ENCODE results near the gene ZNF521. TPM values are rescaled to one million over a fixed set of nuclear protein-coding genes. Genes with fewer than 3 reads are reported as not detected.

The ZNF521 gene
- total and polyA plus RNA-seq, 2 experiments from 2014 or later: 3.1 to 9.2 TPM

GRCh38 chr18:25093141-25093540, 258.8 kb downstream of the ZNF521 start (continued):
- TF ChIP-seq, protein P1, sequence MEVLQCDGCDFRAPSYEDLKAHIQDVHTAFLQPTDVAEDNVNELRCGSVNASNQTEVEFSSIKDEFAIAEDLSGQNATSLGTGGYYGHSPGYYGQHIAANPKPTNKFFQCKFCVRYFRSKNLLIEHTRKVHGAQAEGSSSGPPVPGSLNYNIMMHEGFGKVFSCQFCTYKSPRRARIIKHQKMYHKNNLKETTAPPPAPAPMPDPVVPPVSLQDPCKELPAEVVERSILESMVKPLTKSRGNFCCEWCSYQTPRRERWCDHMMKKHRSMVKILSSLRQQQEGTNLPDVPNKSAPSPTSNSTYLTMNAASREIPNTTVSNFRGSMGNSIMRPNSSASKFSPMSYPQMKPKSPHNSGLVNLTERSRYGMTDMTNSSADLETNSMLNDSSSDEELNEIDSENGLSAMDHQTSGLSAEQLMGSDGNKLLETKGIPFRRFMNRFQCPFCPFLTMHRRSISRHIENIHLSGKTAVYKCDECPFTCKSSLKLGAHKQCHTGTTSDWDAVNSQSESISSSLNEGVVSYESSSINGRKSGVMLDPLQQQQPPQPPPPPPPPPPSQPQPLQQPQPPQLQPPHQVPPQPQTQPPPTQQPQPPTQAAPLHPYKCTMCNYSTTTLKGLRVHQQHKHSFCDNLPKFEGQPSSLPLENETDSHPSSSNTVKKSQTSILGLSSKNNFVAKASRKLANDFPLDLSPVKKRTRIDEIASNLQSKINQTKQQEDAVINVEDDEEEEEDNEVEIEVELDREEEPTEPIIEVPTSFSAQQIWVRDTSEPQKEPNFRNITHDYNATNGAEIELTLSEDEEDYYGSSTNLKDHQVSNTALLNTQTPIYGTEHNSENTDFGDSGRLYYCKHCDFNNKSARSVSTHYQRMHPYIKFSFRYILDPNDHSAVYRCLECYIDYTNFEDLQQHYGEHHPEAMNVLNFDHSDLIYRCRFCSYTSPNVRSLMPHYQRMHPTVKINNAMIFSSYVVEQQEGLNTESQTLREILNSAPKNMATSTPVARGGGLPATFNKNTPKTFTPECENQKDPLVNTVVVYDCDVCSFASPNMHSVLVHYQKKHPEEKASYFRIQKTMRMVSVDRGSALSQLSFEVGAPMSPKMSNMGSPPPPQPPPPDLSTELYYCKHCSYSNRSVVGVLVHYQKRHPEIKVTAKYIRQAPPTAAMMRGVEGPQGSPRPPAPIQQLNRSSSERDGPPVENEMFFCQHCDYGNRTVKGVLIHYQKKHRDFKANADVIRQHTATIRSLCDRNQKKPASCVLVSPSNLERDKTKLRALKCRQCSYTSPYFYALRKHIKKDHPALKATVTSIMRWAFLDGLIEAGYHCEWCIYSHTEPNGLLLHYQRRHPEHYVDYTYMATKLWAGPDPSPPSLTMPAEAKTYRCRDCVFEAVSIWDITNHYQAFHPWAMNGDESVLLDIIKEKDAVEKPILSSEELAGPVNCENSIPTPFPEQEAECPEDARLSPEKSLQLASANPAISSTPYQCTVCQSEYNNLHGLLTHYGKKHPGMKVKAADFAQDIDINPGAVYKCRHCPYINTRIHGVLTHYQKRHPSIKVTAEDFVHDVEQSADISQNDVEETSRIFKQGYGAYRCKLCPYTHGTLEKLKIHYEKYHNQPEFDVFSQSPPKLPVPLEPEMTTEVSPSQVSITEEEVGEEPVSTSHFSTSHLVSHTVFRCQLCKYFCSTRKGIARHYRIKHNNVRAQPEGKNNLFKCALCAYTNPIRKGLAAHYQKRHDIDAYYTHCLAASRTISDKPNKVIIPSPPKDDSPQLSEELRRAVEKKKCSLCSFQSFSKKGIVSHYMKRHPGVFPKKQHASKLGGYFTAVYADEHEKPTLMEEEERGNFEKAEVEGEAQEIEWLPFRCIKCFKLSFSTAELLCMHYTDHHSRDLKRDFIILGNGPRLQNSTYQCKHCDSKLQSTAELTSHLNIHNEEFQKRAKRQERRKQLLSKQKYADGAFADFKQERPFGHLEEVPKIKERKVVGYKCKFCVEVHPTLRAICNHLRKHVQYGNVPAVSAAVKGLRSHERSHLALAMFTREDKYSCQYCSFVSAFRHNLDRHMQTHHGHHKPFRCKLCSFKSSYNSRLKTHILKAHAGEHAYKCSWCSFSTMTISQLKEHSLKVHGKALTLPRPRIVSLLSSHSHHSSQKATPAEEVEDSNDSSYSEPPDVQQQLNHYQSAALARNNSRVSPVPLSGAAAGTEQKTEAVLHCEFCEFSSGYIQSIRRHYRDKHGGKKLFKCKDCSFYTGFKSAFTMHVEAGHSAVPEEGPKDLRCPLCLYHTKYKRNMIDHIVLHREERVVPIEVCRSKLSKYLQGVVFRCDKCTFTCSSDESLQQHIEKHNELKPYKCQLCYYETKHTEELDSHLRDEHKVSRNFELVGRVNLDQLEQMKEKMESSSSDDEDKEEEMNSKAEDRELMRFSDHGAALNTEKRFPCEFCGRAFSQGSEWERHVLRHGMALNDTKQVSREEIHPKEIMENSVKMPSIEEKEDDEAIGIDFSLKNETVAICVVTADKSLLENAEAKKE (CRISPR knock-in tag; IDR thresholded peaks at IDR 0.05): no peak
- no peak for TF ChIP-seq ZNF331 (CRISPR knock-in tag; IDR thresholded peaks at IDR 0.05; ENCODE audit: low read depth)
- no peak for TF ChIP-seq REST (IDR thresholded peaks at IDR 0.05; ENCODE audit: unreplicated experiment)
- no peak for TF ChIP-seq CREB1 (CRISPR knock-in tag; IDR thresholded peaks at IDR 0.05; ENCODE audit: low read depth)
- TF ChIP-seq JUNB (IDR thresholded peaks at IDR 0.05; ENCODE audit: unreplicated experiment): no peak
- no peak for TF ChIP-seq EZH2phosphoT487 (IDR thresholded peaks at IDR 0.05; ENCODE audit: unreplicated experiment)
- TF ChIP-seq ETS1 (IDR thresholded peaks at IDR 0.05): no peak
- no peak for TF ChIP-seq EZH2 (IDR thresholded peaks at IDR 0.05; ENCODE audit: low read depth, unreplicated experiment)

Measured in GM23338 (cell line).